Naive thymus-derived CD4-positive, alpha-beta T cell (primary cell): ENCODE measurements around the gene CAMP. TPM values are rescaled to one million over a fixed set of nuclear protein-coding genes. Genes with fewer than 3 reads are reported as not detected.
"Not testable (repeated sequence)": the region's sequence is repeated elsewhere in the genome, so short reads cannot be mapped to it uniquely, and the experiment has no call there.

Source experiments
- ATAC-seq: fragments of 150-1000 bp; cut with Tn5 transposase; 2 replicates; pipeline ENCODE4 v1.10.0; 2021; ENCODE audit warnings: mild to moderate bottlenecking, moderate library complexity
- CTCF ChIA-PET: fragments of 350-600 bp; sonication (Branson Sonifier 250); formaldehyde crosslinking; loops from one replicate; lab custom pipeline; 2021; ENCODE audit warnings: antibody characterized with exemption; lab: Charles Lee
- POLR2A ChIA-PET: fragments of 350-600 bp; sonication (Branson Sonifier 250); formaldehyde crosslinking; loops from one replicate; lab custom pipeline; 2021; ENCODE audit warnings: antibody characterized with exemption, inconsistent platforms; lab: Charles Lee
- DNase-seq, 9 donors: peaks; one replicate each; pipeline versions ENCODE4 v3.0.0 to v3.0.0-alpha.2; 2020 to 2022; ENCODE audit warnings: mixed read lengths in 1 of 9
- H3K27ac ChIP-seq: one replicate; pipeline ENCODE4 v1.7.0; 2013; ENCODE audit warnings: mild to moderate bottlenecking, low read depth, low read length, moderate library complexity
- H3K27me3 ChIP-seq, 2 donors: one replicate each; pipeline ENCODE4 v1.7.0; 2013; ENCODE audit warnings: low read length in 2 of 2, mild to moderate bottlenecking in 2 of 2, moderate library complexity in 2 of 2; ENCODE audit not compliant: control insufficient read depth in 2 of 2, insufficient read depth in 2 of 2
- H3K36me3 ChIP-seq, 3 experiments: 1 replicate in 2 of 3; 2 replicates in 1 of 3; pipeline ENCODE4 v1.7.0; 2013; ENCODE audit warnings: low read length in 3 of 3, mild to moderate bottlenecking in 3 of 3, moderate library complexity in 1 of 3; ENCODE audit not compliant: insufficient read depth in 3 of 3, control insufficient read depth in 2 of 3
- H3K4me1 ChIP-seq, 2 donors: one replicate each; pipeline ENCODE4 v1.7.0; 2013; ENCODE audit warnings: low read length in 2 of 2, mild to moderate bottlenecking in 2 of 2, moderate library complexity in 1 of 2; ENCODE audit not compliant: control insufficient read depth in 2 of 2, insufficient read depth in 2 of 2
- H3K4me3 ChIP-seq: 2 replicates; pipeline ENCODE4 v1.7.0; 2013; ENCODE audit warnings: mild to moderate bottlenecking, low read length
- H3K9me3 ChIP-seq, 3 experiments: 1 replicate in 2 of 3; 2 replicates in 1 of 3; pipeline ENCODE4 v1.7.0; 2013; ENCODE audit warnings: low read length in 3 of 3; ENCODE audit not compliant: control insufficient read depth in 2 of 3
- H3K27ac Mint-ChIP-seq, 9 donors: one replicate each; pipeline ENCODE4 v1.8.0; 2020 to 2022; ENCODE audit warnings: mixed read lengths in 9 of 9, mild to moderate bottlenecking in 8 of 9, moderate library complexity in 5 of 9, inconsistent platforms in 2 of 9
- H3K27me3 Mint-ChIP-seq, 5 donors: one replicate each; pipeline ENCODE4 v1.8.0; 2021 to 2022; ENCODE audit warnings: mixed read lengths in 5 of 5, mild to moderate bottlenecking in 1 of 5
- H3K36me3 Mint-ChIP-seq, 5 donors: one replicate each; pipeline ENCODE4 v1.8.0; 2020 to 2022; ENCODE audit warnings: mixed read lengths in 5 of 5, mild to moderate bottlenecking in 3 of 5, inconsistent platforms in 1 of 5
- H3K4me1 Mint-ChIP-seq, 7 donors: one replicate each; pipeline ENCODE4 v1.8.0; 2020 to 2022; ENCODE audit warnings: mixed read lengths in 7 of 7, mild to moderate bottlenecking in 3 of 7, inconsistent platforms in 1 of 7
- H3K4me3 Mint-ChIP-seq, 10 donors: one replicate each; pipeline ENCODE4 v1.8.0; 2020 to 2022; ENCODE audit warnings: mild to moderate bottlenecking in 10 of 10, mixed read lengths in 10 of 10, moderate library complexity in 6 of 10, inconsistent platforms in 2 of 10
- H3K9me3 Mint-ChIP-seq, 11 donors: one replicate each; pipeline ENCODE4 v1.8.0; 2020 to 2022; ENCODE audit warnings: mixed read lengths in 11 of 11, mild to moderate bottlenecking in 4 of 11, inconsistent platforms in 1 of 11, moderate library complexity in 1 of 11
- intact Hi-C, 2 donors: fragments of 100-400 bp; cut with micrococcal nuclease; formaldehyde crosslinking; loops; one replicate each; pipeline ENCODE4 v1.15.1; 2023
- polyA plus RNA-seq, 2 donors: library from polyadenylated mRNA; unstranded; fragments of 300-500 nt; fragmentation: Illumina TruSeq; gene quantifications; one replicate each; pipeline ENCODE4 v1.2.3, GENCODE V29; 2021
- total RNA-seq, 6 experiments: library from RNA in 5 of 6; stranded (reverse) in 5 of 6; gene quantifications; 1 replicate in 5 of 6; 2 replicates in 1 of 6; pipeline ENCODE4 v1.2.3 and lab custom pipeline; 2021 to 2026

Gene CAMP
- total and polyA plus RNA-seq, 7 experiments from 2014 or later, result 0.54 TPM; not detected in 6

DNA sequence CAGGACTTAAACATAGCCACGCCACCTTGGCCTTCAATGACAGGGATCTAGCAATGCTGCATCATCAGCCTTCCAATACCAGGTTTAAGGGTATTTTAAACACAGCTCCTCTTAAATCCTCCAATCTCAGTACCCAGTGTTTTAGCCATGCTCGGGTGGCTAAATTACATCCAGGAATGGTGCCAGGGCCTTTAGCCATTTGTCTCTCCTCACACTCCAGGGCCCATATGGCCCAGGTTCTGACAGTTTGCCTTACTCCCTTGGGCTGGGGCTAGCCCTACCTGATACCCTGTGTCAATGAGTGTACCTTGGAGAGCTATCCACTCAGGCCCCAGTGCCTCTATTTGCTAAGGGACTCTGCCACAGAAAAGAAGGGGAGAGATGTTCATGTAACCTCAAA lies 47.0 kb downstream of the CAMP start:
- Histone ChIP-seq H3K9me3 (no peaks in the 10 kb centered on the region), H3K4me1 (peaks cover 14 to 26% of the 10 kb centered on the region in 2 donors), H3K4me3 (no peak overlapping the region), H3K27me3 (no peaks in the 10 kb centered on the region), H3K36me3 (peaks cover 0 to 11% (median 3%) of the 10 kb centered on the region in 3 experiments), H3K27ac (peak overlapping the region; percentile 71)
- CTCF ChIA-PET, result interaction anchor here (1.3 to 3.6 kb wide), 5 partner anchors 8 to 164 kb away, joined by 4 to 10 read pairs (median 5); no protein-coding TSS in a partner anchor
- H3K36me3 Mint-ChIP-seq, result peaks cover 0 to 25% (median 0%) of the 10 kb centered on the region in 5 donors
- intact Hi-C loops, result loop anchor here in 1 of 2 donors (5.0 kb wide), 1 partner anchor 237 kb away; no protein-coding TSS in a partner anchor
- ATAC-seq (no peak), DNase-seq (no peak)
- H3K27ac Mint-ChIP-seq, result peak overlapping the region in 8 of 9 donors; percentile 11 to 96 (median 92)
- H3K4me1 Mint-ChIP-seq, result peaks cover 15 to 41% (median 40%) of the 10 kb centered on the region in 7 donors
- POLR2A ChIA-PET, result interaction anchor here (1.4 to 4.1 kb wide), 2 partner anchors 28 to 30 kb away, joined by 6 to 32 read pairs; partner anchors contain the start of gene ZNF589
- H3K4me3 Mint-ChIP-seq, result peak overlapping the region in 9 of 10 donors; percentile 11 to 88 (median 48)
- H3K9me3 Mint-ChIP-seq, result no peaks in the 10 kb centered on the region
- H3K27me3 Mint-ChIP-seq, result no peaks in the 10 kb centered on the region

DNA sequence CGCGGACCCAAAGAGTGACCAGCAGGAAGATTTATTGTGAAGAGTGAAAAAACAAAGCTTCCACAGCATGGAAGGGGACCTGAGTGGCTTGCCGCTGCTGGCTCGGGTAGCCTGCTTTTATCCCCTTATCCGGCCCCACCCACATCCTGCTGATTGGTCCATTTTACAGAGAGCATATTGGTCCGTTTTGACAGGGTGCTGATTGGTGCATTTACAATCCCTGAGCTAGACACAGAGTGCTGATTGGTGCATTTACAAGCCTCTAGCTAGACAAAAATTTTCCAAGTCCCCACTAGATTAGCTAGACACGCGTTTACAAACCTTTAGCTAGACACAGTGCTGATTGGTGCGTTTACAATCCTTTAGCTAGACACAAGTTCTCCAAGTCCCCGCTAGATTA lies 47.9 kb downstream of the CAMP start:
- not testable (repeated sequence) for H3K4me3 Mint-ChIP-seq

DNA sequence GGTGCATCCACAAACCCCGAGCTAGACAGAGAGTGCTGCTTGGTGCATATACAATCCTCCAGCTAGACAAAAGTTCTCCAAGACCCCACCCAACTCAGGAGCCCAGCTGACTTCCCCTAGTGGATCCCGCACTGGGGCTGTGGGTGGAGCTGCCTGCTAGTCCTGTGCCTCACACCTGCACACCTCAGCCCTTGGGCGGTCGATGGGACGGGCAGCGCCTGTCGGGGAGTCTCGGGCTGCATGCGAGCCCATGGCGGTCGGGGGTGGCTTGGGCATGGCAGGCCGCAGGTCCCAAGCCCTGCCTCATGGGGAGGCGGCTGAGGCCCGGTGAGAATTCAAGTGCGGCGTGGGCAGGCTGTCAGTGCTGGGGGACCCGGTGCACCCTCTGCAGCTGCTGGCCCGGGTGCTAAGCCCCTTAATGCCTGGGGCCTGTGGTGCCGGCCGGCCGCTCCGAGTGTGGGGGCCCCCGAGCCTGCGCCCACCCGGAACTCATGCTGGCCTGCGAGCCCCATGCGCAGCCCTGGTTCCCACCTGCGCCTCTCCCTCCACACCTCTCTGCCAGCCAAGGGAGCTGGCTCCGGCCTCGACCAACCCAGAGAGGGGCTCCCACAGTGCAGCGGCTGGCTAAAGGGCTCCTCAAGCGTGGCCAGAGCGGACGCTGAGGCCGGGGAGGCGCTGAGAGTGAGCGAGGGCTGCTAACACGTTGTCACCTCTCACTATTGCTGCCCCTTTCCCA lies 48.6 kb downstream of the CAMP start:
- no peaks in the 10 kb centered on the region for H3K27me3 Mint-ChIP-seq
- peaks cover 14 to 26% of the 10 kb centered on the region in 2 donors for H3K4me1 ChIP-seq
- H3K36me3 Mint-ChIP-seq, result peaks cover 0 to 23% (median 0%) of the 10 kb centered on the region in 5 donors
- no peaks in the 10 kb centered on the region for H3K36me3 ChIP-seq
- no peak overlapping the region for H3K27ac Mint-ChIP-seq
- POLR2A ChIA-PET, result interaction anchor here (0.7 to 1.1 kb wide), 3 partner anchors 168 to 285 kb away, joined by 3 to 5 read pairs (median 3); partner anchors contain the start of genes CCDC51, PFKFB4 and TMA7
- ATAC-seq (no peak), DNase-seq (no peak)
- H3K27me3 ChIP-seq, result no peaks in the 10 kb centered on the region
- no peak overlapping the region for H3K4me3 Mint-ChIP-seq
- CTCF ChIA-PET, result interaction anchor here (0.6 to 2.1 kb wide), 6 partner anchors 28 to 1460 kb away, joined by 3 to 22 read pairs (median 4); no protein-coding TSS in a partner anchor
- H3K4me3 ChIP-seq, result no peak overlapping the region
- no peak overlapping the region for H3K27ac ChIP-seq
- intact Hi-C loops, result loop anchor here (2.0 to 5.0 kb wide), 3 partner anchors 235 to 415 kb away; partner anchors contain the start of gene PFKFB4 (in 1 of the 2)
- H3K9me3 Mint-ChIP-seq, result no peaks in the 10 kb centered on the region
- H3K9me3 ChIP-seq, result no peaks in the 10 kb centered on the region
- H3K4me1 Mint-ChIP-seq, result peaks cover 15 to 41% (median 36%) of the 10 kb centered on the region in 7 donors

More for the DNA sequence above, 47.9 kb downstream of the CAMP start:
- not testable (repeated sequence) for H3K27me3 Mint-ChIP-seq, H3K4me3 ChIP-seq, H3K9me3 ChIP-seq, H3K9me3 Mint-ChIP-seq, H3K27me3 ChIP-seq, ATAC-seq, DNase-seq, H3K36me3 ChIP-seq, H3K27ac ChIP-seq
- peaks cover 15 to 41% (median 40%) of the 10 kb centered on the region in 7 donors for H3K4me1 Mint-ChIP-seq
- ChIA-PET POLR2A (interaction anchor here (1.1 kb wide), 1 partner anchor 286 kb away, joined by 3 read pairs; the partner anchor contains the start of gene PFKFB4), CTCF (interaction anchor here (0.7 to 1.4 kb wide), 4 partner anchors 29 to 165 kb away, joined by 3 to 15 read pairs (median 4); no protein-coding TSS in a partner anchor)
- intact Hi-C loops, result loop anchor here in 1 of 2 donors (5.0 kb wide), 1 partner anchor 236 kb away; no protein-coding TSS in a partner anchor
- H3K4me1 ChIP-seq, result peaks cover 14 to 26% of the 10 kb centered on the region in 2 donors
- H3K36me3 Mint-ChIP-seq, result peaks cover 0 to 25% (median 0%) of the 10 kb centered on the region in 5 donors
- H3K27ac Mint-ChIP-seq, result peak overlapping the region in 4 of 9 donors; percentile 20 to 92 (median 45)

DNA sequence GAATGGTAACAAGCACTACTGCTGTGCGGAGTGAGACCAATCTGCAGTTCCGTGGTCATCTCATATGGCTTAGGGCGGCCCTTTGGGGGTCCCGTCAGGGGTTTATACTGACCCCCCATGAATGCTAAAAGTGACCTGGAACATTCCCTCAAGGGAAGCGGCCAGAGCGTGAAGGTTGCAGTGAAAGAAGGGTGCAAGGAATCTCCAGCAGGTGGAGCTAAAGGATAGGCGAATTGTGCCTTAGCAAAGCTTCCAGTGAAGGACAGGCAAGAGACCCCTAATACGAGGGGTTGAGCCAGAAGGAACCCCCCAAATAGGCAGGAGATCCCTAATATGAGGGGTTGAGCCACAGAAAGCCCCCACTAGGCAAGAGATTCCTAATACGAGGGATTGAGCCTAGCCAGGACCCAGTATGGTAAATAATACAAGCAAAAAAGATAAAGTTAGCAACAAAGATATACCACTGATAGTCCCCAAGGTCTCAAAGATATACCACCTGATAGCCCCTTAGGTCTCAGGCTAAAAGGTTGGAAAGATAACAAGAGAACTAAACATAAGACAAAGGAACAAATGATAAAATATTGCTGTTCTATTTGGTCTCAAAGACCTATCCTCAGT lies 50.4 kb downstream of the CAMP start:
- ChIA-PET CTCF (interaction anchor here (0.6 to 2.1 kb wide), 8 partner anchors 24 to 409 kb away, joined by 3 to 22 read pairs (median 4); partner anchors contain the start of gene NME6), POLR2A (no interaction called here)
- Histone ChIP-seq H3K27ac (no peak overlapping the region), H3K27me3 (no peaks in the 10 kb centered on the region), H3K4me1 (peaks cover 4 to 14% of the 10 kb centered on the region in 2 donors), H3K9me3 (no peaks in the 10 kb centered on the region), H3K4me3 (no peak overlapping the region), H3K36me3 (no peaks in the 10 kb centered on the region)
- peak overlapping the region in 4 of 9 donors; percentile 8 to 74 (median 51) for H3K27ac Mint-ChIP-seq
- H3K4me3 Mint-ChIP-seq, result no peak overlapping the region
- H3K27me3 Mint-ChIP-seq, result no peaks in the 10 kb centered on the region
- ATAC-seq (peak; percentile 60), DNase-seq (peak in 8 of 9 donors; percentile 37 to 66 (median 55))
- peaks cover 0 to 20% (median 0%) of the 10 kb centered on the region in 5 donors for H3K36me3 Mint-ChIP-seq
- H3K9me3 Mint-ChIP-seq, result no peaks in the 10 kb centered on the region
- H3K4me1 Mint-ChIP-seq, result peaks cover 6 to 29% (median 21%) of the 10 kb centered on the region in 7 donors
- intact Hi-C loops, result loop anchor here (1.0 to 5.0 kb wide), 9 partner anchors 28 to 413 kb away; partner anchors contain the start of genes NME6 (in 1 of the 2), PFKFB4 (in 1 of the 2) and UQCRC1 (in 1 of the 2)

DNA sequence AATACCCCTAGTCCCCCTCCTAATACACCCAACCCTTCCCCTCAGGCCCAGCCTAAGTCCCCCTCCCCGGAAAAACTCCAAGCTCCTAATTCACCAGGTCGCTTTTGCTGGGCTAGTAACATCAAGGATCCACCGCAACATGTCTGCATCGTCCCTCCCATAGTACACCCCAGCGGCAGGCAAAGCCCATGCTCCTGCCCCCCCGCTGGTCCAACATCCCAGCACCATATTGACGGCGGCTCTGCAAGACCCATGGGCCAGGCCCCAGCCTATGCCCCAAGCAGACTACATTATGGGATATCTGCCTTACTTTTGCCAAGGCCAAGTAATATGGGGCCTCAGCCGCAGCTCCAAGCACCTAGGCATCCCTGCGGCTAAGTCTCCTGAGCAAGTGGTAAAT lies 51.2 kb downstream of the CAMP start:
- intact Hi-C loops, result loop anchor here in 1 of 2 donors (5.0 kb wide), 1 partner anchor 233 kb away; no protein-coding TSS in a partner anchor
- POLR2A ChIA-PET, result no interaction called here
- H3K4me1 ChIP-seq, result peaks cover 0 to 7% of the 10 kb centered on the region in 2 donors
- Mint-ChIP-seq H3K4me3 (no peak overlapping the region), H3K9me3 (no peaks in the 10 kb centered on the region), H3K27ac (no peak overlapping the region), H3K27me3 (no peaks in the 10 kb centered on the region), H3K36me3 (peaks cover 0 to 17% (median 0%) of the 10 kb centered on the region in 5 donors), H3K4me1 (peaks cover 3 to 21% (median 14%) of the 10 kb centered on the region in 7 donors)
- H3K27me3 ChIP-seq, result no peaks in the 10 kb centered on the region
- H3K27ac ChIP-seq, result no peak overlapping the region
- CTCF ChIA-PET, result interaction anchor here (0.9 to 1.4 kb wide), 3 partner anchors 25 to 161 kb away, joined by 3 to 5 read pairs (median 4); partner anchors contain the start of gene NME6
- no peaks in the 10 kb centered on the region for H3K36me3 ChIP-seq
- H3K9me3 ChIP-seq, result no peaks in the 10 kb centered on the region
- no peak for DNase-seq
- no peak for ATAC-seq
- no peak overlapping the region for H3K4me3 ChIP-seq
